ENCODE measurements around the gene ZEB2.

- TF ChIP-seq CTCF (IDR thresholded peaks at IDR 0.05; ENCODE audit: borderline replicate concordance, extremely low read depth, low read length, poor library complexity, severe bottlenecking) (no peak), EZH2 (IDR thresholded peaks at IDR 0.05; ENCODE audit: borderline replicate concordance, low read depth, low read length, severe bottlenecking) (no peak)
Measured at GRCh38 chr2:144489315-144489916, 30.5 kb downstream of the ZEB2 start.
